A549 (cell line): ENCODE measurements around the gene CCDC14. TPM values are rescaled to one million over a fixed set of nuclear protein-coding genes. Genes with fewer than 3 reads are reported as not detected.
A peak's percentile ranks its signal among the peaks of the same experiment; 100 is the strongest.

ENCODE experiments used
- ATAC-seq, 2 experiments: fragments of 200-7000 bp in 1 of 2; fragments of >200 bp in 1 of 2; cut with Nextera tagmentation in 1 of 2; cut with Tn5 transposase in 1 of 2; 3 replicates each; pipeline versions ENCODE4 v1.8.0 to v1.9.1; 2018 to 2020; ENCODE audit warnings: mild to moderate bottlenecking in 1 of 2, moderate library complexity in 1 of 2
- CTCF ChIA-PET: fragments of 300-600 bp; sonication (Branson Sonifier 250); formaldehyde crosslinking; extraction: SDS; loops from one replicate; lab custom pipeline; 2021; ENCODE audit warnings: antibody characterized with exemption, inconsistent platforms; lab: Yijun Ruan, JAX
- POLR2A ChIA-PET: fragments of 350-600 bp; formaldehyde crosslinking; extraction: SDS; loops from one replicate; lab custom pipeline; 2021; ENCODE audit warnings: antibody characterized with exemption, inconsistent platforms; lab: Yijun Ruan, JAX
- DNase-seq, 2 experiments: peaks; one replicate each; pipeline versions ENCODE4 v3.0.0 to v3.0.0-alpha.2; 2011 to 2016; ENCODE audit warnings: low read depth in 1 of 2, low spot score in 1 of 2
- FAIRE-seq: peaks from 2 replicates; lab custom pipeline; 2011; peaks lifted over from hg19 to GRCh38; lab: Jason Lieb, UNC
- H3K27ac ChIP-seq, 2 experiments: fragments of >200 bp; sonication (Bioruptor Twin); formaldehyde crosslinking; 3 replicates each; pipeline ENCODE4 v1.5.1; 2016 to 2017
- H3K4me1 ChIP-seq: fragments of >200 bp; sonication (Bioruptor Twin); formaldehyde crosslinking; 3 replicates; pipeline ENCODE4 v1.6.1; 2016
- H3K4me2 ChIP-seq: fragments of >200 bp; sonication (Bioruptor Twin); formaldehyde crosslinking; 3 replicates; pipeline ENCODE4 v1.6.1; 2016
- H3K4me3 ChIP-seq: fragments of >200 bp; sonication (Bioruptor Twin); formaldehyde crosslinking; 3 replicates; pipeline ENCODE4 v1.5.1; 2016
- H3K9me3 ChIP-seq: fragments of >200 bp; sonication (Bioruptor Twin); formaldehyde crosslinking; 3 replicates; pipeline ENCODE4 v1.6.1; 2016
- CBX8 ChIP-seq: fragments of 200-600 bp; sonication (generic); IDR thresholded peaks from 2 replicates; pipeline ENCODE4 v1.6.1; 2016
- EHMT2 ChIP-seq: fragments of 200-600 bp; sonication (generic); IDR thresholded peaks from 2 replicates; pipeline ENCODE4 v1.6.1; 2016; ENCODE audit warnings: antibody characterized with exemption, low read depth, mild to moderate bottlenecking, moderate library complexity
- FOSB ChIP-seq: fragments of 250-450 bp; sonication (Bioruptor Pico); IDR thresholded peaks from 2 replicates; pipeline ENCODE4 v1.5.0; 2020; ENCODE audit warnings: mild to moderate bottlenecking, moderate library complexity
- FOXS1 ChIP-seq: fragments of 250-450 bp; sonication (Bioruptor Pico); IDR thresholded peaks from 2 replicates; pipeline ENCODE4 v1.5.0; 2020; ENCODE audit warnings: mild to moderate bottlenecking, moderate library complexity
- GATA3 ChIP-seq: IDR thresholded peaks from 2 replicates; pipeline ENCODE4 v1.6.1; 2012; ENCODE audit warnings: borderline replicate concordance
- HES2 ChIP-seq: fragments of >200 bp; sonication (Bioruptor Twin); formaldehyde crosslinking; IDR thresholded peaks from 2 replicates; pipeline ENCODE4 v1.6.1; 2016
- HOXB5 ChIP-seq: fragments of 250-450 bp; sonication (Bioruptor Pico); IDR thresholded peaks from 2 replicates; pipeline ENCODE4 v1.5.0; 2020; ENCODE audit warnings: mild to moderate bottlenecking, moderate library complexity
- JUN ChIP-seq, 2 experiments: fragments of >200 bp; sonication (Bioruptor Twin); formaldehyde crosslinking; IDR thresholded peaks; 2 replicates in 1 of 2; 3 replicates in 1 of 2; pipeline ENCODE4 v1.6.1; 2016 to 2017
- JUNB ChIP-seq: fragments of >200 bp; sonication (Bioruptor Twin); formaldehyde crosslinking; IDR thresholded peaks from 2 replicates; pipeline ENCODE4 v1.6.1; 2016
- KDM5A ChIP-seq: fragments of 200-600 bp; sonication (generic); IDR thresholded peaks from 2 replicates; pipeline ENCODE4 v1.6.1; 2016; ENCODE audit warnings: antibody characterized with exemption, mild to moderate bottlenecking
- MAFK ChIP-seq: fragments of 450-650 bp; IDR thresholded peaks from 2 replicates; pipeline ENCODE4 v1.6.1; 2014; ENCODE audit not compliant: partially characterized antibody
- MAX ChIP-seq: IDR thresholded peaks from 2 replicates; pipeline ENCODE4 v1.6.1; 2012
- NFE2L2 ChIP-seq: fragments of 150-350 bp; conservative IDR thresholded peaks from 2 replicates; pipeline ENCODE4 v1.6.1; 2014; ENCODE audit warnings: low read length
- NPAS2 ChIP-seq: fragments of 250-450 bp; sonication (Bioruptor Pico); IDR thresholded peaks from 2 replicates; pipeline ENCODE4 v1.8.0; 2022; ENCODE audit warnings: mild to moderate bottlenecking, moderate library complexity, borderline replicate concordance
- REST ChIP-seq: fragments of 200-600 bp; sonication (generic); IDR thresholded peaks from 2 replicates; pipeline ENCODE4 v1.6.1; 2016; ENCODE audit warnings: antibody characterized with exemption, mild to moderate bottlenecking, moderate library complexity
- RFX5 ChIP-seq: fragments of 450-650 bp; IDR thresholded peaks from 2 replicates; pipeline ENCODE4 v1.7.1; 2014; ENCODE audit warnings: antibody characterized with exemption, mild to moderate bottlenecking, moderate library complexity
- RNF2 ChIP-seq: fragments of 200-600 bp; sonication (generic); IDR thresholded peaks from 2 replicates; pipeline ENCODE4 v1.6.1; 2016; ENCODE audit warnings: low read depth, mild to moderate bottlenecking, antibody characterized with exemption, moderate library complexity, borderline replicate concordance
- SMC3 ChIP-seq: fragments of >200 bp; sonication (Bioruptor Twin); formaldehyde crosslinking; IDR thresholded peaks from 3 replicates; pipeline ENCODE4 v1.6.1; 2018; ENCODE audit warnings: inconsistent platforms
- ZC3H11A ChIP-seq: fragments of 450-650 bp; IDR thresholded peaks from 2 replicates; pipeline ENCODE4 v1.6.1; 2014; ENCODE audit warnings: antibody characterized with exemption, mild to moderate bottlenecking
- ZSCAN20 ChIP-seq: fragments of 250-450 bp; sonication (Bioruptor Pico); IDR thresholded peaks from 2 replicates; pipeline ENCODE4 v1.8.0; 2022; ENCODE audit warnings: mild to moderate bottlenecking, moderate library complexity
- WGBS: methylation state at CpG from one replicate; pipeline ENCODE4 v1.1.6; 2017; ENCODE audit errors: missing lambda C conversion rate; 5-methylcytosine and 5-hydroxymethylcytosine counted together
- polyA plus RNA-seq, 4 experiments: library from polyadenylated mRNA; depleted of rRNA in 3 of 4; stranded (reverse); fragments of >200 nt; fragmentation: RNase III in 1 of 4; extraction: RNeasy Plus Mini Kit Qiagen cat#74134 plus additional on column Dnase treatment in 1 of 4; gene quantifications; 2 replicates in 3 of 4; 3 replicates in 1 of 4; pipeline ENCODE4 v1.2.3, GENCODE V29; 2011 to 2017
- TF ChIP-seq, protein P1 (sequence below): fragments of 250-450 bp; sonication (Bioruptor Pico); IDR thresholded peaks from 2 replicates; pipeline ENCODE4 v1.5.0; 2021; ENCODE audit warnings: mild to moderate bottlenecking, moderate library complexity, borderline replicate concordance
- TF ChIP-seq, protein P2 (sequence below): IDR thresholded peaks from 2 replicates; pipeline ENCODE4 v1.6.1; 2012

Gene CCDC14
- polyA plus RNA-seq, 2 of the 4 experiments (the other 2 are of a cell fraction) = 29.3 to 71.4 TPM

DNA sequence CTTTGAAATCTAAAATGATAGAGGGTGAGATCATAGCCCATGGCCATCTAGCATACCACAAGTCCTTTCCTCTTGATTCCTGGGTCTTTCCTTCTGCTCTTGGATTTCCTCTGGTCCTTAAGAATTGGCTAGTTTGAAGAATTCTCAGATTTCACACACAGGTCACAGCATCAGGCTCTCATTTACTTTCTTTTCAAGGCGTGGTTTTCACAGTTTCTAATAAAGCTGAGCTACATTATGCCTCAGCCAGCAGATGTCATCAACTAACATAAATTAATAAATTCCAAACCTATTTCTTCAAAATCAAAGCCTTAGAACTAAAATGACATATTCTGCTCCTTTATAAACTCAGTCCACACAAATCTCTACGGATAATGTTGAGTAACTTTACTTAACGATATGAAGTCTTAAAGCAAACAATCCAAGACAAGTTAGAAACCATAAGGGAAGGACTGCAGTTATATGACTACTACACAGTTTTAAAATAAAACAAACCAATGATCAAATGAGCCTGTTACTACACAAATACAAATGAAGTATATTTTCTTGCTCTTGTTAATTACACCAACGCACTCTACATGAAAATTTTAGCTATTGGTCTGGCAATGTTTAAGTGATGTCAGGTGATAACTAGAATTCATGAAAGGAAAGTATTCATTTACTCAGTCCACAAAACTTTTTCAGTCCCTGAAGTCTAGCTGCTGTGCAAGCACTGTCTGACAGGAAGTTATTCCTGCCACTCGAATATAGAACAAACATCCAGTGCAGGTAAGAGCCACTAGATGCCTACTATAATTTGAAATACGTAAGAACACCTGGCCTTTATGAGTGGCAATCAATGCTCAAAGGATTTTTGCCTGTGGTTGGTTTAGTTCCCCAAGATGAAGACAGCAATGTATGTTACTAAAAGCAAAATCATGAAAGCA, 9.2 kb downstream of the CCDC14 start:
- H3K4me2 ChIP-seq = no peak overlapping the region
- POLR2A ChIA-PET = no interaction called here
- H3K9me3 ChIP-seq = no peaks in the 10 kb centered on the region
- CTCF ChIA-PET = interaction anchor here (1.2 to 1.3 kb wide), 2 partner anchors 11 to 228 kb away, joined by 3 read pairs; no protein-coding TSS in a partner anchor
- no peak for DNase-seq
- WGBS = 86% methylated on average over 6 of the region's 6 CpGs
- no peak overlapping the region for H3K4me3 ChIP-seq
- ATAC-seq = no peak
- H3K4me1 ChIP-seq = no peaks in the 10 kb centered on the region
- TF ChIP-seq, protein P1, sequence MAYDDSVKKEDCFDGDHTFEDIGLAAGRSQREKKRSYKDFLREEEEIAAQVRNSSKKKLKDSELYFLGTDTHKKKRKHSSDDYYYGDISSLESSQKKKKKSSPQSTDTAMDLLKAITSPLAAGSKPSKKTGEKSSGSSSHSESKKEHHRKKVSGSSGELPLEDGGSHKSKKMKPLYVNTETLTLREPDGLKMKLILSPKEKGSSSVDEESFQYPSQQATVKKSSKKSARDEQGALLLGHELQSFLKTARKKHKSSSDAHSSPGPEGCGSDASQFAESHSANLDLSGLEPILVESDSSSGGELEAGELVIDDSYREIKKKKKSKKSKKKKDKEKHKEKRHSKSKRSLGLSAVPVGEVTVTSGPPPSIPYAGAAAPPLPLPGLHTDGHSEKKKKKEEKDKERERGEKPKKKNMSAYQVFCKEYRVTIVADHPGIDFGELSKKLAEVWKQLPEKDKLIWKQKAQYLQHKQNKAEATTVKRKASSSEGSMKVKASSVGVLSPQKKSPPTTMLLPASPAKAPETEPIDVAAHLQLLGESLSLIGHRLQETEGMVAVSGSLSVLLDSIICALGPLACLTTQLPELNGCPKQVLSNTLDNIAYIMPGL = no peak
- TF ChIP-seq RFX5 (no peak), KDM5A (no peak), RNF2 (no peak), JUN (IDR thresholded peaks at IDR 0.05) (no peak), FOXS1 (no peak), JUNB (no peak), MAFK (no peak), CBX8 (no peak), MAX (no peak), HES2 (no peak), GATA3 (no peak), SMC3 (no peak)
- FAIRE-seq = peak; percentile 32
- H3K27ac ChIP-seq = no peak overlapping the region

DNA sequence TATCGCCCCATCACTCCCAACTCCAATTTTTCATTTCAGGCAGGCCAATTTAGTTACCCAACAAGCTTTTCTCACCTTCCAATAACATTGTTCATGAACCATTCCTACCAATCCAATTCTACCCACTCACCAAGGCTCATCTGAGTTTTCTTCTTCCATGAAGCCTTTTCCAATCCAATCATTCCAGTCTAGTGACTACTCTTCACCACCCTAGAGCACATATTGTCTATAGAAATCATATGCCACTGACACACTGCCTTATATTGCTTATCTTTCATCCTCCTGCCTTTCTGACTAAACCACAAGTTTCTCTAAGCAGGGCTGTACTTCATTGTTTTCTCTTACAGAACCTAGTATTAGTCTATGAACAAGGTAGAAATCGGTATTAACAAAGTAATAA, 11.4 kb downstream of the CCDC14 start:
- no peak overlapping the region for H3K4me3 ChIP-seq
- ATAC-seq (no peak), FAIRE-seq (no peak), DNase-seq (no peak)
- ChIA-PET POLR2A (no interaction called here), CTCF (no interaction called here)
- TF ChIP-seq FOSB (CRISPR knock-in tag) (no peak), HES2 (no peak), ZC3H11A (no peak), EHMT2 (no peak), RNF2 (no peak), NPAS2 (no peak)
- TF ChIP-seq, protein P1 = no peak
- H3K27ac ChIP-seq = no peak overlapping the region
- 95% methylated on average over 2 of the region's 2 CpGs for WGBS
- no peaks in the 10 kb centered on the region for H3K4me1 ChIP-seq
- no peaks in the 10 kb centered on the region for H3K9me3 ChIP-seq
- no peak overlapping the region for H3K4me2 ChIP-seq

DNA sequence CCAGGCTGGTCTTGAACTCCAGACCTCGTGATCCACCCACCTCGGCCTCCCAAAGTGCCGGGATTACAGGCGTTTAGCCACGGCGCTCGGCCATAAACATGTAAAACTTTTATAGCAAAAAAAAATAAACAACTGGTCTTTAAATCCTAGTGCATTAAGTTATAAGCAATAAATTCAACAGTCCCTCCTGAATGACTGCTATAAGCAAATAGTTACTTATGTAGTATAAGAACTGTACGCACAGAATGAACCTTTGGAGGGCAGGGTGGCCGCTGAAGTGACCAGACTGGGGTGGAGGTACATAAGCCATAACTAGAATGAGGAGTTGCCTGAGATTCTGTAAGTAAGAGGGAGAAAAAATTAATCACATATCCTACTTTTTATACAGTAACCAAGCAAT, 12.6 kb downstream of the CCDC14 start:
- ATAC-seq = no peak
- H3K27ac ChIP-seq = no peak overlapping the region
- H3K4me3 ChIP-seq = no peak overlapping the region
- DNase-seq = no peak
- ChIA-PET CTCF (no interaction called here), POLR2A (no interaction called here)
- no peaks in the 10 kb centered on the region for H3K4me1 ChIP-seq
- 95% methylated on average over 9 of the region's 9 CpGs for WGBS
- no peak for FAIRE-seq
- H3K4me2 ChIP-seq = no peak overlapping the region
- no peaks in the 10 kb centered on the region for H3K9me3 ChIP-seq
- TF ChIP-seq HOXB5 (no peak), REST (no peak), ZSCAN20 (CRISPR knock-in tag) (no peak), NFE2L2 (no peak), MAX (no peak), HES2 (no peak), SMC3 (no peak), JUN (IDR thresholded peaks at IDR 0.05) (no peak), ZC3H11A (no peak)
- TF ChIP-seq, protein P2, sequence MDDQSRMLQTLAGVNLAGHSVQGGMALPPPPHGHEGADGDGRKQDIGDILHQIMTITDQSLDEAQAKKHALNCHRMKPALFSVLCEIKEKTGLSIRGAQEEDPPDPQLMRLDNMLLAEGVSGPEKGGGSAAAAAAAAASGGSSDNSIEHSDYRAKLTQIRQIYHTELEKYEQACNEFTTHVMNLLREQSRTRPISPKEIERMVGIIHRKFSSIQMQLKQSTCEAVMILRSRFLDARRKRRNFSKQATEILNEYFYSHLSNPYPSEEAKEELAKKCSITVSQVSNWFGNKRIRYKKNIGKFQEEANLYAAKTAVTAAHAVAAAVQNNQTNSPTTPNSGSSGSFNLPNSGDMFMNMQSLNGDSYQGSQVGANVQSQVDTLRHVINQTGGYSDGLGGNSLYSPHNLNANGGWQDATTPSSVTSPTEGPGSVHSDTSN = no peak
